Parietal lobe (tissue), 2 donors: ENCODE measurements around the gene SWT1. TPM values are rescaled to one million over a fixed set of nuclear protein-coding genes. Genes with fewer than 3 reads are reported as not detected.

Experiments
- small RNA-seq: library from RNA; depleted of rRNA; stranded (forward); fragments of <200 nt; gene quantifications from one replicate; pipeline ENCODE3, GENCODE V24; 2014; ENCODE audit warnings: low replicate concordance
- total RNA-seq: library from RNA; depleted of rRNA; stranded (reverse); fragments of >200 nt; gene quantifications from one replicate; pipeline ENCODE4 v1.2.3, GENCODE V29; 2014

SWT1 gene, protein sequence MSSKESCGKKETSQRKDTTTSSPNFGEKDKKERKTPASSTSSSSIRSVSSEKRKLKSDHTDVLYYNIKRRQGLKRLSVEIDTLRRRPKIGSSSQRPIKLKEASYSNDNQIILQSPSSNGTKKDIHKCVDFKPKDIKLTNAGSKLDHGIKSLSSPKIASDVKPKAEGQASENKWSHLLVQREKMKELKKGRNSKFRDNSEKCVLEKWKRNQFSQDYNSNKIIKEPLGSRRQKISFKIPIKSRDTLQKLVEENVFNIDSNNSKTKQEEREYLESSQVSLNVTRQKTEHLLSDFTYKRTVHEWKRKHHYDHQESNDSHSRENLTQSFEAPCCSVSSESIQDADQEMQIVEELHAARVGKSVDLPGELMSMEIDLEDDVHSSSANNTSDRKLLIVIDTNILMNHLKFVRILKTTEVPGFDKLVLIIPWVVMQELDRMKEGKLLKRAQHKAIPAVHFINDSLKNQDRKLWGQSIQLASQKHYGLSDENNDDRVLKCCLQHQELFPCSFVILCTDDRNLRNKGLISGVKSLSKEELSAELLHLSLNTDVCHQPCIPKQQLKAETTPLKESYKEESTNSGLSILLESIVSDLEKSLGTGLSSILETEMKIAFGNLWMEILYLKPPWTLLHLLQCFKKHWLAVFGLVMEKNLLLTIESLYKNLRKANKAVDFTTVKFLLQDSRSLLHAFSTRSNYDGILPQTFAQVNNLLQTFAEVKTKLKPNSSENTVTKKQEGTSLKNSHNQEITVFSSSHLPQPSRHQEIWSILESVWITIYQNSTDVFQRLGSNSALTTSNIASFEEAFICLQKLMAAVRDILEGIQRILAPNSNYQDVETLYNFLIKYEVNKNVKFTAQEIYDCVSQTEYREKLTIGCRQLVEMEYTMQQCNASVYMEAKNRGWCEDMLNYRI
- 38.2 TPM for total RNA-seq

DNA sequence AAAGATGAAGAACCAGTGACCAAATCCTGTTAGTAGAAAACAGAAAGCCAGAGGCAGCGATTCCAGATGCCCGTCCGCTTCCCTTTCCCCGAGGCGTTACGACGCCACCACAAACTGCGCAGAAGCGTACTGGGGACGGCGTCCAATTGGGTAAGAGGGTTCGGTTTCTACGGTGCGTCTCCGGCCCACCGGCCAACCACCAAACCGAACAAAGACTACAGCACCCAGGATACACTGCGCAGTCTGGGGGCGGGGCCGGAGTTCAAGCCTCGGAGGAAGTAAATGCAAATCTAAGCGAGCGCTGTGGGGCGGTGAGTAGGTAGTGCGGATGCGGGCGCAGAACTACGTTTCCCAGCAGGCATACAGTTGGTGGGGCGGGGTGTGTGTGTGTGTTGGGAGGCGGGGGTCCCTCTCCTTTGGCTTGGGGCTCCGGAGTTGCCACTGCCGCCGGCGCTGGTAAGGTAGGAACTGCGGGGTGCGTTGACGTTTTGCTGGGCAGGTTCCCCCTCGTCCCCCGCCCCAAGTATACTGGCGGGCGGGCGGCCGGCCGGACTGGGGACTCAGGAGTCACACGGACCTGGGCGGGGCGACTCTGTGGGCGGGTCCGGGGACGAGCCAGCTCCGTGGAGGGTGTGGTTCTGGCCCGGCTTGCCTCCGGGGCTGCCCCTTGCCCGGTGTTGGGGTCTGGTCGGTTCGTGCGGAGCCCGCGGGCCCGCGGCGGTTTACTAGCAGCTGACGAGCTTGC, at the start of gene SWT1, which contains the start of gene TRMT1L:
Gene SWT1, plus strand, starts transcription at position 314 of the 745 bp plus-strand sequence. CDS start 3,675 bp downstream, outside the sequence.
Gene TRMT1L, minus strand, starts transcription at position 100 of the 745 bp plus-strand sequence. CDS start 241 bp downstream, outside the sequence.

DNA sequence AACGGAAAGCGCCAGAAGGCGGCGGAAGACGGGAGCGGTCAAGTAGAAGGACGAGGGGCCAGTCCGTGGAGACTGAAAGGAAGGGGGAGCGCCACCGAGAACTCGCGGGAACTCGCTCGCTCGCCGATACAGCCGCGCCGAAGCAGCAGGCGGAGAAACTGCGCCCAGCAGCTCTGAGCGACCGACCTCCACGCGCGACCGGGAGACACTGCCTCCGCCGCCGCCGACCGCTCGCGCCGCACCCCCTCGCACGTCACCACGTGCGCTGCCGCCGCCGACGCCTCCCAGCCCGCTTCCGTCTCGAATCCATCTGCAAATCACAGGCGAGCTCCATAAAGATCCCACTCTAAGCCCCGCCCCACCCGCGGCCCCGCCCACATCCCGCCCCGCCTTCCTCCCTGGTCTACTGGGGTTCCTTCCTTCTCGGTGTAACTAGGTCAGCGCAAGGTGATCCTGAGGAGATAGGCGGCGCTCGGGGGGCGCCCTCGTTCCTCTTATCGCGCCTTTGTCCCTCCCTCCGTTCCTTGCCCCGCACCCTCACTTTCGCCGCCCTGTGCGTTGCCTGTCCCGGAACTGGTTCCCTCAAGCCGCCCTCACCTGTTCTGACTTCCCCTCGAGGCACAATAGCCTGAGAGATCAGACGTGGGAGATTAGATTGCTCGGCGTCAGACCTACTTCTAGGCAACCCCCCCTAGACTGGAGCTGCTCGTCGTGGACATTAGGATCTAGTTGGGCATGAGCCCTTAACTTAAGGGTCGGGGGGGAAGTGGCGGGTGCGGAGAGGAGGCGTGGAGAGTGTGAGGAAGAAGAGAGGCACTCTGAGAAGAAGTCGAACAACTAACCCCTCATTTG, 160.3 kb downstream of the SWT1 start, which contains the start of gene IVNS1ABP:
Gene IVNS1ABP, minus strand, starts transcription at position 210 of the 852 bp plus-strand sequence. CDS start 7,750 bp downstream, outside the sequence.

Small RNA genes within 50 kb of the gene (small RNA-seq; reads per million reads assigned to genes)
- not detected for gene RF00019

Other genes with a start within 250 kb of the SWT1 start
- 1.6 TPM for gene NIBAN1, start 182.7 kb upstream of the SWT1 start, total RNA-seq
- 87.6 TPM for gene RNF2, start 111.6 kb upstream of the SWT1 start, total RNA-seq
- gene TRMT1L, start 214 bp upstream of the SWT1 start, total RNA-seq = 21.3 TPM
- gene IVNS1ABP, start 160.1 kb downstream of the SWT1 start, total RNA-seq = 300 TPM